NCI-H226 (cell line): Measurements from ENCODE around the gene RUNDC3A.

Source experiments
- DNase-seq: peaks from one replicate; pipeline ENCODE4 v3.0.0-alpha.2; 2015

RUNDC3A gene

GRCh38 chr17:44308320-44308818 is at the start of gene RUNDC3A:
RUNDC3A (plus strand) TSS chr17:44308601; CDS start chr17:44308833, 232 bp downstream.
- DNase-seq, result peak; percentile 73

GRCh38 chr17:44258811-44259351 is 49.5 kb upstream of the RUNDC3A start:
- no peak for DNase-seq

GRCh38 chr17:44260296-44260695 is 48.1 kb upstream of the RUNDC3A start:
- no peak for DNase-seq

GRCh38 chr17:44262654-44263225 is 45.7 kb upstream of the RUNDC3A start:
- DNase-seq, result no peak

GRCh38 chr17:44263345-44263902 is 45.0 kb upstream of the RUNDC3A start:
- DNase-seq, result no peak

GRCh38 chr17:44266402-44267164 is 41.8 kb upstream of the RUNDC3A start:
- DNase-seq, result no peak

- DNase-seq, result no peak
Measured at GRCh38 chr17:44267165-44267455, 41.3 kb upstream of the RUNDC3A start.

- DNase-seq, result no peak
Measured at GRCh38 chr17:44267818-44268490, 40.4 kb upstream of the RUNDC3A start, which contains the start of gene SLC4A1. SLC4A1 (minus strand) TSS chr17:44268135; CDS start chr17:44262866, 5,269 bp downstream.

GRCh38 chr17:44268709-44269534 is 39.5 kb upstream of the RUNDC3A start:
- no peak for DNase-seq

- no peak for DNase-seq
Measured at GRCh38 chr17:44269535-44270240, 38.7 kb upstream of the RUNDC3A start.

- DNase-seq, result no peak
Measured at GRCh38 chr17:44272321-44272951, 36.0 kb upstream of the RUNDC3A start.

GRCh38 chr17:44272954-44273353 is 35.4 kb upstream of the RUNDC3A start:
- no peak for DNase-seq

- no peak for DNase-seq
Measured at GRCh38 chr17:44273607-44274006, 34.8 kb upstream of the RUNDC3A start.

- no peak for DNase-seq
Measured at GRCh38 chr17:44277976-44278375, 30.4 kb upstream of the RUNDC3A start.

- no peak for DNase-seq
Measured at GRCh38 chr17:44279346-44279665, 29.1 kb upstream of the RUNDC3A start.

- DNase-seq, result peak; percentile 68
Measured at GRCh38 chr17:44279666-44280391, 28.6 kb upstream of the RUNDC3A start.

- DNase-seq, result no peak
Measured at GRCh38 chr17:44280392-44280937, 27.9 kb upstream of the RUNDC3A start.

- DNase-seq, result no peak
Measured at GRCh38 chr17:44281570-44281969, 26.8 kb upstream of the RUNDC3A start.

- no peak for DNase-seq
Measured at GRCh38 chr17:44282264-44282663, 26.1 kb upstream of the RUNDC3A start.

- no peak for DNase-seq
Measured at GRCh38 chr17:44283344-44284023, 24.9 kb upstream of the RUNDC3A start.
